ENCODE data around the gene BAIAP2. TPM values are rescaled to one million over a fixed set of nuclear protein-coding genes. Genes with fewer than 3 reads are reported as not detected.

The BAIAP2 gene
- total RNA-seq, 2 donors from 2014 or later, result 9.9 to 15.6 TPM

DNA sequence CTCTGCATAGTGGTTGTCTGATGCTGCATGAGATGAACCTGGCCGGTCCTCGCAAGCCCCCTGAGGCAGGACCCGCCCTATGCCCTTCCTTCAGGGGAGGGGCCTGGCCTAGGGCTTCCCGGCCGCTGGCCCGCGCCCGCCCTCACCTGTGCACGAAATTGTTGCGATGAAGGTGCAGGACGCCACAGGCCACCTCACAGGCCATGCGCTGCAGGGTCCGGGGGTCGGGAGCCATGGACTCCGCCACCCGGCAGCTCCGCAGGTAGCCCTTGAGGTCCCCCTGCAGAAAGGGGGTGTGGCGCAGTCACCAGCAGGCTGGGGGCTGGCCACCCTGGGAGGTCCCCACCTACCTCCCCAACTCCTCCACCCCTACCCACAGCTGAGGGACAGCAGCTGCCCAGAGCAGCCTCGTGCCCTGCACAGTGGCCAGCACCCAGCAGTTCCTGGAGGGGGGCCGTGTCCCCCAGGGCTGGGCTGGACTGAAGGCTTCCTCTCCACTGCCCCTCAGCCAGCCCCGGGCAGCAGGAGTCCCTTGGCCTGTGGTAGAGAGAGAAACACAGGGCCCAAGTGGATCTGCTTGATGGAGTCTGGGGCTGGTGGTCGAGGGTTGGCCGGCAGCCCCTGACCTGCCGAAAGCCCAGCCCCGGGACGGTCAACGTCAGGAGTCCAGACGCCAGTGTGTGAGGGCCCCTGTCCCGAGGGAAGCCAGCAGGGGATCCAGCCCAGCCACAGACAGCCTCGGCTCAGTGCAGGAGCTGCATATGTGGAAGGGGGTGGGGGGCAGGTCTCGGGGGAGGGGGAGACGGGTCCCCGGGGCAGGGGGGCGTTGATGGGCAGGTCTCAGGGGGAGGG, 91.6 kb downstream of the BAIAP2 start:
- Histone ChIP-seq H3K9me3 (no peaks in the 10 kb centered on the region), H3K4me3 (no peak overlapping the region), H3K4me1 (ENCODE audit: control insufficient read depth in 1 of 2, low read depth in 2 of 2) (no peaks in the 10 kb centered on the region), H3K27me3 (replicated peaks; ENCODE audit: insufficient read depth) (no peaks in the 10 kb centered on the region), H3K36me3 (no peaks in the 10 kb centered on the region), H3K27ac (no peak overlapping the region)
- TF ChIP-seq, protein P1, sequence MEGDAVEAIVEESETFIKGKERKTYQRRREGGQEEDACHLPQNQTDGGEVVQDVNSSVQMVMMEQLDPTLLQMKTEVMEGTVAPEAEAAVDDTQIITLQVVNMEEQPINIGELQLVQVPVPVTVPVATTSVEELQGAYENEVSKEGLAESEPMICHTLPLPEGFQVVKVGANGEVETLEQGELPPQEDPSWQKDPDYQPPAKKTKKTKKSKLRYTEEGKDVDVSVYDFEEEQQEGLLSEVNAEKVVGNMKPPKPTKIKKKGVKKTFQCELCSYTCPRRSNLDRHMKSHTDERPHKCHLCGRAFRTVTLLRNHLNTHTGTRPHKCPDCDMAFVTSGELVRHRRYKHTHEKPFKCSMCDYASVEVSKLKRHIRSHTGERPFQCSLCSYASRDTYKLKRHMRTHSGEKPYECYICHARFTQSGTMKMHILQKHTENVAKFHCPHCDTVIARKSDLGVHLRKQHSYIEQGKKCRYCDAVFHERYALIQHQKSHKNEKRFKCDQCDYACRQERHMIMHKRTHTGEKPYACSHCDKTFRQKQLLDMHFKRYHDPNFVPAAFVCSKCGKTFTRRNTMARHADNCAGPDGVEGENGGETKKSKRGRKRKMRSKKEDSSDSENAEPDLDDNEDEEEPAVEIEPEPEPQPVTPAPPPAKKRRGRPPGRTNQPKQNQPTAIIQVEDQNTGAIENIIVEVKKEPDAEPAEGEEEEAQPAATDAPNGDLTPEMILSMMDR (IDR thresholded peaks at IDR 0.05), result no peak
- DNase-seq (ENCODE audit: low spot score), result no peak
- no peak for ATAC-seq (ENCODE audit: insufficient number of reproducible peaks, low FRiP score, low read depth)

- H3K4me3 ChIP-seq, result no peak overlapping the region
- H3K36me3 ChIP-seq, result no peaks in the 10 kb centered on the region
- no peaks in the 10 kb centered on the region for H3K9me3 ChIP-seq
- TF ChIP-seq, protein P1 (IDR thresholded peaks at IDR 0.05), result no peak
- H3K4me1 ChIP-seq (ENCODE audit: control insufficient read depth in 1 of 2, low read depth in 2 of 2), result no peaks in the 10 kb centered on the region
- ATAC-seq (ENCODE audit: insufficient number of reproducible peaks, low FRiP score, low read depth), result no peak
- no peak overlapping the region for H3K27ac ChIP-seq
- H3K27me3 ChIP-seq (replicated peaks; ENCODE audit: insufficient read depth), result no peaks in the 10 kb centered on the region
- DNase-seq (ENCODE audit: low spot score), result no peak
Observed at GRCh38 chr17:81127133-81127455, 92.1 kb downstream of the BAIAP2 start.

- H3K27me3 ChIP-seq (replicated peaks; ENCODE audit: insufficient read depth), result no peaks in the 10 kb centered on the region
- no peaks in the 10 kb centered on the region for H3K9me3 ChIP-seq
- H3K4me3 ChIP-seq, result no peak overlapping the region
- no peak for ATAC-seq (ENCODE audit: insufficient number of reproducible peaks, low FRiP score, low read depth)
- TF ChIP-seq, protein P1 (IDR thresholded peaks at IDR 0.05), result no peak
- no peaks in the 10 kb centered on the region for H3K4me1 ChIP-seq (ENCODE audit: control insufficient read depth in 1 of 2, low read depth in 2 of 2)
- no peaks in the 10 kb centered on the region for H3K36me3 ChIP-seq
- no peak for DNase-seq (ENCODE audit: low spot score)
- H3K27ac ChIP-seq, result no peak overlapping the region
Observed at GRCh38 chr17:81127526-81128177, 92.7 kb downstream of the BAIAP2 start.

- ATAC-seq (ENCODE audit: insufficient number of reproducible peaks, low FRiP score, low read depth) (no peak), DNase-seq (ENCODE audit: low spot score) (no peak)
- Histone ChIP-seq H3K4me1 (ENCODE audit: control insufficient read depth in 1 of 2, low read depth in 2 of 2) (no peaks in the 10 kb centered on the region), H3K9me3 (no peaks in the 10 kb centered on the region), H3K27me3 (replicated peaks; ENCODE audit: insufficient read depth) (no peaks in the 10 kb centered on the region), H3K27ac (no peak overlapping the region), H3K4me3 (no peak overlapping the region), H3K36me3 (no peaks in the 10 kb centered on the region)
- TF ChIP-seq, protein P1 (IDR thresholded peaks at IDR 0.05), result no peak
Observed at GRCh38 chr17:81128338-81128737, 93.4 kb downstream of the BAIAP2 start.

- ATAC-seq (ENCODE audit: insufficient number of reproducible peaks, low FRiP score, low read depth) (no peak), DNase-seq (ENCODE audit: low spot score) (no peak)
- Histone ChIP-seq H3K27me3 (replicated peaks; ENCODE audit: insufficient read depth) (no peaks in the 10 kb centered on the region), H3K9me3 (no peaks in the 10 kb centered on the region), H3K4me3 (no peak overlapping the region), H3K27ac (no peak overlapping the region), H3K4me1 (ENCODE audit: control insufficient read depth in 1 of 2, low read depth in 2 of 2) (no peaks in the 10 kb centered on the region), H3K36me3 (no peaks in the 10 kb centered on the region)
- TF ChIP-seq, protein P1 (IDR thresholded peaks at IDR 0.05), result no peak
Observed at GRCh38 chr17:81128774-81129173, 93.8 kb downstream of the BAIAP2 start.
